Panc1 (cell line): ENCODE measurements around the gene MAGI2. TPM values are rescaled to one million over a fixed set of nuclear protein-coding genes. Genes with fewer than 3 reads are reported as not detected.

ENCODE experiments used
- ATAC-seq: fragments of 200-7000 bp; cut with Tn5 transposase; 2 replicates; pipeline ENCODE4 v1.9.1; 2020; ENCODE audit warnings: mild to moderate bottlenecking, moderate library complexity
- BruUV-seq: library from RNA; stranded (reverse); fragments of 400-500 nt; replicated peaks from 2 replicates; lab custom pipeline; 2021; lab: Mats Ljungman, UMichigan
- CTCF ChIA-PET: fragments of 300-600 bp; sonication (Branson Sonifier 250); formaldehyde crosslinking; loops from one replicate; lab custom pipeline; 2022; ENCODE audit warnings: antibody characterized with exemption; lab: Charles Lee
- POLR2A ChIA-PET: fragments of 300-600 bp; sonication (Branson Sonifier 250); formaldehyde crosslinking; loops from one replicate; lab custom pipeline; 2022; ENCODE audit warnings: antibody characterized with exemption; lab: Charles Lee
- DNase-seq: peaks from one replicate; pipeline ENCODE4 v3.0.0-alpha.2; 2010; ENCODE audit warnings: low read depth, low spot score
- H3K27ac ChIP-seq: 2 replicates; pipeline ENCODE4 v1.5.1; 2011; ENCODE audit warnings: mild to moderate bottlenecking, low read length, inconsistent platforms
- H3K27me3 ChIP-seq: fragments of 200-500 bp; sonication (Bioruptor generic); 2 replicates; pipeline ENCODE4 v1.6.0; 2014; ENCODE audit warnings: low read length, inconsistent platforms; ENCODE audit not compliant: control insufficient read depth, insufficient read depth
- H3K36me3 ChIP-seq: fragments of 200-500 bp; sonication (Bioruptor generic); 2 replicates; pipeline ENCODE4 v1.5.1; 2014; ENCODE audit warnings: inconsistent platforms, mild to moderate bottlenecking, low read length, moderate library complexity; ENCODE audit not compliant: control insufficient read depth, insufficient read depth
- H3K4me1 ChIP-seq: 2 replicates; pipeline ENCODE4 v1.5.1; 2011; ENCODE audit warnings: inconsistent platforms, mild to moderate bottlenecking, low read length, moderate library complexity; ENCODE audit not compliant: control insufficient read depth, insufficient read depth
- H3K4me3 ChIP-seq, 2 experiments: 2 replicates each; pipeline ENCODE4 v1.5.1; 2011 to 2012; ENCODE audit warnings: low read depth in 2 of 2, low read length in 2 of 2, mild to moderate bottlenecking in 2 of 2, inconsistent platforms in 1 of 2, moderate library complexity in 1 of 2
- H3K9me3 ChIP-seq: fragments of 200-500 bp; sonication (Bioruptor generic); 2 replicates; pipeline ENCODE4 v1.5.1; 2014; ENCODE audit warnings: low read depth, mild to moderate bottlenecking, inconsistent platforms, low read length, moderate library complexity; ENCODE audit not compliant: control insufficient read depth, insufficient read depth
- POLR2AphosphoS5 ChIP-seq: IDR thresholded peaks from 2 replicates; pipeline ENCODE4 v1.6.1; 2012; ENCODE audit warnings: mild to moderate bottlenecking, low read depth, low read length, moderate library complexity
- SIN3A ChIP-seq: IDR thresholded peaks from 2 replicates; pipeline ENCODE4 v1.6.1; 2012; ENCODE audit warnings: low read depth, mild to moderate bottlenecking, low read length, moderate library complexity, borderline replicate concordance; ENCODE audit not compliant: insufficient read depth
- TCF7L2 ChIP-seq: IDR thresholded peaks from 2 replicates; pipeline ENCODE4 v1.6.1; 2011; ENCODE audit warnings: mild to moderate bottlenecking, low read depth, low read length, inconsistent platforms
- in situ Hi-C: cut with HindIII; loops from 2 replicates; pipeline ENCODE4 v1.10.0; 2016; ENCODE audit warnings: low sequenced_read_pairs, low pct_unique_long_range_greater_than_20kb
- intact Hi-C: fragments of 100-400 bp; cut with micrococcal nuclease; formaldehyde crosslinking; loops from one replicate; pipeline ENCODE4 v1.10.0; 2022; ENCODE audit not compliant: unreplicated experiment
- total RNA-seq: library from RNA; stranded (reverse); gene quantifications from one replicate; pipeline ENCODE4 v1.2.1, GENCODE V29; 2021; ENCODE audit not compliant: unreplicated experiment
- TF ChIP-seq, protein P1 (sequence below), 2 experiments: IDR thresholded peaks; 2 replicates each; pipeline ENCODE4 v1.6.1; 2011 to 2012; ENCODE audit warnings: low read depth in 2 of 2, control low read depth in 1 of 2, low read length in 1 of 2, mild to moderate bottlenecking in 1 of 2, moderate library complexity in 1 of 2; ENCODE audit not compliant: insufficient read depth in 1 of 2
- TF ChIP-seq, protein P2 (sequence below): fragments of 450-650 bp; IDR thresholded peaks from 2 replicates; pipeline ENCODE4 v1.5.1; 2017; ENCODE audit warnings: mild to moderate bottlenecking

MAGI2 gene
- total RNA-seq, 1 experiment from 2014 or later = 5.4 TPM

DNA sequence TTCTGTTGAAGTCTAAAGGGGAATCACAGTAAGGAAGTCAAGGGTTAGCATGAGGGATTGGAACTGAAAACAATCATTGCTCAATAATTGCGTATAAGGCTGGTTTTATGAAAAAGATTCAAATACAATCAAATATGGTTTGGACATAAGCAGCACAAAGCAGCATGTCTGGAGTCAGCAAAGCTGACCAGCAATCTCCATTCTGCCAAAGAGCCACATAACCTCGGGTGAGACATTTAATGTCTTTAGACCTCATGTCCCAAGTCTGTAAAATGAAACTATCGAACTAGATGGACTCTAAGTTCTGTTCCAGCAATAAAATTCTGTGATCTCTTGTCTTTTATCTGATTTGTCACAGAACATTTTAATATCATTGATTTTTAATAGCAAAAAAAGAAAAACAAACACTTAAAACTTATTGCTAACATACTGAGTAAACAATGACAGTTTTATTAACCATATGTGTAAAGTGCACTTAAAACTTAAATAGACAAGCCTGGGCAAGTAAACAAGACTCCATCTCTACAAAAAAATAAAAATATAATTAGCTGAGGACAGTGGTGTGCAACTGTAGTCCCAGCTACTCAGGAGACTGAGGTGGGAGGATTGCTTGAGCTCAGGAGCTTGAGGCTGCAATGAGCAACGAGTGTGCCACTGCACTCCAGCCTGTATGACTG is 217.0 kb downstream of the MAGI2 start:
- peaks cover 7% of the 10 kb centered on the region; the same call in 1 of the 2 replicates for H3K4me1 ChIP-seq
- ATAC-seq (no peak), DNase-seq (no peak)
- TF ChIP-seq POLR2AphosphoS5 (no peak), TCF7L2 (no peak), SIN3A (no peak)
- TF ChIP-seq, protein P1, sequence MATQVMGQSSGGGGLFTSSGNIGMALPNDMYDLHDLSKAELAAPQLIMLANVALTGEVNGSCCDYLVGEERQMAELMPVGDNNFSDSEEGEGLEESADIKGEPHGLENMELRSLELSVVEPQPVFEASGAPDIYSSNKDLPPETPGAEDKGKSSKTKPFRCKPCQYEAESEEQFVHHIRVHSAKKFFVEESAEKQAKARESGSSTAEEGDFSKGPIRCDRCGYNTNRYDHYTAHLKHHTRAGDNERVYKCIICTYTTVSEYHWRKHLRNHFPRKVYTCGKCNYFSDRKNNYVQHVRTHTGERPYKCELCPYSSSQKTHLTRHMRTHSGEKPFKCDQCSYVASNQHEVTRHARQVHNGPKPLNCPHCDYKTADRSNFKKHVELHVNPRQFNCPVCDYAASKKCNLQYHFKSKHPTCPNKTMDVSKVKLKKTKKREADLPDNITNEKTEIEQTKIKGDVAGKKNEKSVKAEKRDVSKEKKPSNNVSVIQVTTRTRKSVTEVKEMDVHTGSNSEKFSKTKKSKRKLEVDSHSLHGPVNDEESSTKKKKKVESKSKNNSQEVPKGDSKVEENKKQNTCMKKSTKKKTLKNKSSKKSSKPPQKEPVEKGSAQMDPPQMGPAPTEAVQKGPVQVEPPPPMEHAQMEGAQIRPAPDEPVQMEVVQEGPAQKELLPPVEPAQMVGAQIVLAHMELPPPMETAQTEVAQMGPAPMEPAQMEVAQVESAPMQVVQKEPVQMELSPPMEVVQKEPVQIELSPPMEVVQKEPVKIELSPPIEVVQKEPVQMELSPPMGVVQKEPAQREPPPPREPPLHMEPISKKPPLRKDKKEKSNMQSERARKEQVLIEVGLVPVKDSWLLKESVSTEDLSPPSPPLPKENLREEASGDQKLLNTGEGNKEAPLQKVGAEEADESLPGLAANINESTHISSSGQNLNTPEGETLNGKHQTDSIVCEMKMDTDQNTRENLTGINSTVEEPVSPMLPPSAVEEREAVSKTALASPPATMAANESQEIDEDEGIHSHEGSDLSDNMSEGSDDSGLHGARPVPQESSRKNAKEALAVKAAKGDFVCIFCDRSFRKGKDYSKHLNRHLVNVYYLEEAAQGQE (IDR thresholded peaks at IDR 0.05; ENCODE audit: insufficient read depth in 1 of 2, low read depth in 2 of 2, low read length in 1 of 2) = no peak
- TF ChIP-seq, protein P2, sequence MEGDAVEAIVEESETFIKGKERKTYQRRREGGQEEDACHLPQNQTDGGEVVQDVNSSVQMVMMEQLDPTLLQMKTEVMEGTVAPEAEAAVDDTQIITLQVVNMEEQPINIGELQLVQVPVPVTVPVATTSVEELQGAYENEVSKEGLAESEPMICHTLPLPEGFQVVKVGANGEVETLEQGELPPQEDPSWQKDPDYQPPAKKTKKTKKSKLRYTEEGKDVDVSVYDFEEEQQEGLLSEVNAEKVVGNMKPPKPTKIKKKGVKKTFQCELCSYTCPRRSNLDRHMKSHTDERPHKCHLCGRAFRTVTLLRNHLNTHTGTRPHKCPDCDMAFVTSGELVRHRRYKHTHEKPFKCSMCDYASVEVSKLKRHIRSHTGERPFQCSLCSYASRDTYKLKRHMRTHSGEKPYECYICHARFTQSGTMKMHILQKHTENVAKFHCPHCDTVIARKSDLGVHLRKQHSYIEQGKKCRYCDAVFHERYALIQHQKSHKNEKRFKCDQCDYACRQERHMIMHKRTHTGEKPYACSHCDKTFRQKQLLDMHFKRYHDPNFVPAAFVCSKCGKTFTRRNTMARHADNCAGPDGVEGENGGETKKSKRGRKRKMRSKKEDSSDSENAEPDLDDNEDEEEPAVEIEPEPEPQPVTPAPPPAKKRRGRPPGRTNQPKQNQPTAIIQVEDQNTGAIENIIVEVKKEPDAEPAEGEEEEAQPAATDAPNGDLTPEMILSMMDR = no peak
- intact Hi-C loops (no loop called here), in situ Hi-C loops (no loop called here)
- peak overlapping the region; percentile 39; the same call in 1 of the 2 replicates for H3K27ac ChIP-seq
- CTCF ChIA-PET = no interaction called here
- H3K9me3 ChIP-seq = no peaks in the 10 kb centered on the region
- no peaks in the 10 kb centered on the region for H3K27me3 ChIP-seq
- H3K36me3 ChIP-seq = no peaks in the 10 kb centered on the region
- no TSS peak for BruUV-seq
- POLR2A ChIA-PET = no interaction called here
- H3K4me3 ChIP-seq = no peak overlapping the region

DNA sequence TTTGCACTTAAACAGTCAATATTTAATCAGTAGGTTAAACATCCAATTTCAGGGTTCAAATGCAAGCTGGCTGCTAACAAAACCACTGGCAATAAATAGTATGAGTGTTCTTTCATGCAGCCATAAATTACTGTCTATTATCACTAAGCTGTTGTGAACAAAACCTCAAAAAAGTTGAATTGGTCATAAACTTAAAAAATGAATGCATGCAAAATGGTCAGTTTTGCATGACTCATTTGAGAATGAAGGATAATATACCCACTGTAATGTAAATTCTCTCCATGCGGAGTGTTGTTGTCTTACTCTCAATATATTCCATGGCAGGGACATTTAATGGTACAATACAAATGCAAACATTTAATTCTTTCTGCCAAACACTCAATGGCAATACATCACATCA is 226.4 kb downstream of the MAGI2 start:
- ChIA-PET POLR2A (no interaction called here), CTCF (no interaction called here)
- Histone ChIP-seq H3K36me3 (no peaks in the 10 kb centered on the region), H3K4me3 (no peak overlapping the region), H3K9me3 (no peaks in the 10 kb centered on the region), H3K4me1 (no peaks in the 10 kb centered on the region; the same call in 1 of the 2 replicates), H3K27me3 (no peaks in the 10 kb centered on the region), H3K27ac (no peak overlapping the region)
- BruUV-seq = no TSS peak
- no peak for ATAC-seq
- DNase-seq = no peak
- intact Hi-C loops (no loop called here), in situ Hi-C loops (no loop called here)
- TF ChIP-seq, protein P2 = no peak
- no peak for TF ChIP-seq TCF7L2
- no peak for TF ChIP-seq SIN3A
- TF ChIP-seq POLR2AphosphoS5 = no peak
